Measurements from ENCODE around the gene ANP32A.

DNA sequence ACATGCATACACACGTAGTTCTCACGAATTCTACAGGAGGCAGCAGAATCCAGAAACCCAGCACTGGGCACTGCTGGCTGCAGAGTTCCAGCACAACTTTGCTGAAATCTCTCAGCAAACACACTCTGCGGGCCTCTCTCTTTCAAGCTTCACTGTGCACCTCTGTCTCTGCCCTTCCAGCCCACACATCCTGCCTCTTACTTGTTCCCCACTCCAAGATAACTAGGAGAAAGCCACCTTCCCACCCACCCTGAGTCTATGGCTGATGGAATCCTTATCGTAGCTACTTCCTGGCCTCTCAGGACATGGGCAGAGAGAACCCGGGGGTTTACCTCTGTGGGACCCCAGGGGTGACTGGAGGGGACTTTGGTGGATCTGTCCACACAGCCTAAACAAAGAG lies 11.9 kb downstream of the ANP32A start:
- TF ChIP-seq CTCF (IDR thresholded peaks at IDR 0.05), result no peak
- no peak for TF ChIP-seq ZFX (IDR thresholded peaks at IDR 0.05; ENCODE audit: borderline replicate concordance)
